Immature natural killer cell (primary cell): Measurements from ENCODE around the gene PSMD12. TPM values are rescaled to one million over a fixed set of nuclear protein-coding genes. Genes with fewer than 3 reads are reported as not detected.

Experiments used
- DNase-seq, 3 donors: peaks; one replicate each; pipeline ENCODE4 v3.0.0; 2022; ENCODE audit warnings: mixed read lengths in 1 of 3
- H3K27ac Mint-ChIP-seq, 6 donors: one replicate each; pipeline ENCODE4 v1.8.0; 2020; ENCODE audit warnings: mixed read lengths in 6 of 6, mild to moderate bottlenecking in 5 of 6, inconsistent platforms in 4 of 6, moderate library complexity in 3 of 6
- H3K27me3 Mint-ChIP-seq, 3 donors: one replicate each; pipeline ENCODE4 v1.8.0; 2020 to 2021; ENCODE audit warnings: low read depth in 3 of 3, mild to moderate bottlenecking in 3 of 3, mixed read lengths in 3 of 3, moderate library complexity in 3 of 3, inconsistent platforms in 1 of 3
- H3K36me3 Mint-ChIP-seq, 3 donors: one replicate each; pipeline ENCODE4 v1.8.0; 2020; ENCODE audit warnings: mixed read lengths in 3 of 3, inconsistent platforms in 2 of 3, mild to moderate bottlenecking in 2 of 3
- H3K4me1 Mint-ChIP-seq, 2 donors: one replicate each; pipeline ENCODE4 v1.8.0; 2020; ENCODE audit warnings: inconsistent platforms in 2 of 2, mild to moderate bottlenecking in 2 of 2, mixed read lengths in 2 of 2, moderate library complexity in 1 of 2
- H3K4me3 Mint-ChIP-seq, 5 donors: one replicate each; pipeline ENCODE4 v1.8.0; 2020; ENCODE audit warnings: mild to moderate bottlenecking in 5 of 5, mixed read lengths in 5 of 5, inconsistent platforms in 3 of 5, moderate library complexity in 3 of 5
- H3K9me3 Mint-ChIP-seq, 6 donors: one replicate each; pipeline ENCODE4 v1.8.0; 2020; ENCODE audit warnings: mild to moderate bottlenecking in 6 of 6, mixed read lengths in 6 of 6, inconsistent platforms in 4 of 6, moderate library complexity in 3 of 6
- polyA plus RNA-seq, 3 donors: library from polyadenylated mRNA; unstranded; fragments of 300-500 nt; fragmentation: Illumina TruSeq; gene quantifications; one replicate each; pipeline ENCODE4 v1.2.3, GENCODE V29; 2021

The PSMD12 gene
- polyA plus RNA-seq, 3 donors from 2014 or later = 24.1 to 43.9 (median 37.3) TPM

DNA sequence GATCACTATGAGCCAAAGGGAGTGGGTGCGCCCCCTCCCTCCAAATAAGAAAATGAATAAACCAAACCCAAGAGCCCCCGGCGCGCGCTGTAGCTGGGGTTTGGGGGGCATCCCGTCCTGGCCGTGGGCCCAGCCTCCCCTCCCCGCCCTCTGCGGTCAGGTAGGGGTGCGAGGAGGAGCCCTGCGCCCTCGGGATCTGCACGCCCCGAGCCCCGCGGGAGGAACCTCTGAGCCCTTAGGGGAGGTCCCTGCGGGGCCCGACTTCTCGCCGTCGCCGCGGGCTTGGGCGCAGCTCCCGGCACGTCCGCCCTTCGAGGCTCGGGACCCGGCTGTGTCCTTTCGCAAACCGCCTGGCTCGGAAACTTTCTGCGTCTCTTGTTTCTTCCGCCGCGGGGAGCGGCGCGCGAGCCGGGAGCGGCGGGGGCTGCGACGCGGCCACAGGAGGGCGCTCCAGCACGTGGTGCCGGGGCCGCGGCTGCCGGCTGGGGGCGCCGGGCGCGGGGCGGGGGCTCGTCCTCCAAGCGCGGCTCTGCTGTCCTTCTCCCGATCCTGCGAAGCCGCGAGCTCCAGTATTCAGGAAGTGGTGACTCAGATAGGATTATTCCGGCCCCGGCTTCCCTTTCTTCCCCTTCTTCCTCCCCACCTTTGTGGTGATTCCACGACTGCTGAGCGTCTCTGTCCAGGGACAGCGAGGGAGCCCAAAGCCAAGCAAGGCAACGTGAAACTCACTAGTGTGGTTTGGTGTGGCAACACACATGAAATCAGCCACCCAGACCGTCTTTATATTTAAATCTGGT, 12.3 kb upstream of the PSMD12 start:
- Mint-ChIP-seq H3K4me3 (peak overlapping the region; percentile 93 to 96 (median 94)), H3K27ac (peak overlapping the region; percentile 86 to 97 (median 94)), H3K9me3 (no peaks in the 10 kb centered on the region), H3K4me1 (peaks cover 58 to 59% of the 10 kb centered on the region in 2 donors), H3K36me3 (peaks cover 3 to 14% (median 8%) of the 10 kb centered on the region in 3 donors), H3K27me3 (peaks cover 9 to 19% (median 13%) of the 10 kb centered on the region in 3 donors)
- peak; percentile 80 to 86 (median 86) for DNase-seq

DNA sequence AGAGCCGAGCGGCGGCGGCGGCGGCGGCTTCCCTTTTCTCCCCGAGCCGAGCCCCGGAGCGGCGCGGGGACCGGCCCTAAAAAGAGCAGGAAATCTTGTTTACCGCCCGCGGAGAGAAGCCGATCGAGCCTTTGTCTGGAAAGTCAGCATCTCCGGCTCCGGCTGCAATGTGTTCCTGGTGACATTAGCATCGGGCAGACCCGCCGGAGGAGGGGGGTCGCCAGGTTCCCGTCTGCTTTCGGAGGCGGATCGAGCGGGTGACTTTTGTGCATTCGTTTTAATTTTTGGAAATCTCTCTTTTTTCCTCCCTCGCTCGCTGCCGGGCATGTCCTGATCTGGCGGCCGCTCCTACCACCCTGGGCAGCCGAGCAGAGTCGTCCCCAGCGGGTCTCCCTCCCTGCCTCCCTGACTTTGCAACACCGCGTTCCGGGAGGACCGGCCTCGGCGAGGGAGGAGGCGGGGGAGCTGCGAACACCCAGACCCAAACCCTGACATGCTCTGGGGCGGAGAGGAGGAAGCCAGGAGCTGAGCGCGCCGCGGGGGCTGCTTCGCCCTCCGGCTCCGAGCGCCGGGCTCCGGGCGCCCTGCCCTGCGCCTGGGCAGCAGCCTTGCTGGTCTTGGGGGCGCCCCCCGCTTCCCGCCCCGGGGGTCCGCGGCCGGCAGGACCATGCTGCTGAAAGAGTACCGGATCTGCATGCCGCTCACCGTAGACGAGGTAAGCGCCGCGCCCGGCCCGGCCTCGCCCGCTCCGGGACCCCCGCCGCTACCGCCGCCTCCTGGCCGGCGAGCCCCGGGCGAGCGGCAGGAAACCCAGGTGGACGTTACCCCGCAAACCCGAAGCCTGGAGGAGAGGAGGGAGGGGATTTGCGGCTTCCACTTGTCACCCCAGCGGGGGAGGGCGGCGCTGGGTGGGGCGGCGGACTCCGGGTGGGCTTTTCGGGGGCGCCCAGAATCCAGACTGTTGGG, 11.4 kb upstream of the PSMD12 start:
- no peaks in the 10 kb centered on the region for H3K9me3 Mint-ChIP-seq
- H3K4me1 Mint-ChIP-seq = peaks cover 52% of the 10 kb centered on the region in 2 donors
- peak; percentile 47 to 60 (median 59) for DNase-seq
- H3K27ac Mint-ChIP-seq = peak overlapping the region; percentile 73 to 89 (median 86)
- peaks cover 9 to 19% (median 13%) of the 10 kb centered on the region in 3 donors for H3K27me3 Mint-ChIP-seq
- H3K4me3 Mint-ChIP-seq = peak overlapping the region; percentile 85 to 96 (median 93)
- H3K36me3 Mint-ChIP-seq = peaks cover 3 to 14% (median 8%) of the 10 kb centered on the region in 3 donors

DNA sequence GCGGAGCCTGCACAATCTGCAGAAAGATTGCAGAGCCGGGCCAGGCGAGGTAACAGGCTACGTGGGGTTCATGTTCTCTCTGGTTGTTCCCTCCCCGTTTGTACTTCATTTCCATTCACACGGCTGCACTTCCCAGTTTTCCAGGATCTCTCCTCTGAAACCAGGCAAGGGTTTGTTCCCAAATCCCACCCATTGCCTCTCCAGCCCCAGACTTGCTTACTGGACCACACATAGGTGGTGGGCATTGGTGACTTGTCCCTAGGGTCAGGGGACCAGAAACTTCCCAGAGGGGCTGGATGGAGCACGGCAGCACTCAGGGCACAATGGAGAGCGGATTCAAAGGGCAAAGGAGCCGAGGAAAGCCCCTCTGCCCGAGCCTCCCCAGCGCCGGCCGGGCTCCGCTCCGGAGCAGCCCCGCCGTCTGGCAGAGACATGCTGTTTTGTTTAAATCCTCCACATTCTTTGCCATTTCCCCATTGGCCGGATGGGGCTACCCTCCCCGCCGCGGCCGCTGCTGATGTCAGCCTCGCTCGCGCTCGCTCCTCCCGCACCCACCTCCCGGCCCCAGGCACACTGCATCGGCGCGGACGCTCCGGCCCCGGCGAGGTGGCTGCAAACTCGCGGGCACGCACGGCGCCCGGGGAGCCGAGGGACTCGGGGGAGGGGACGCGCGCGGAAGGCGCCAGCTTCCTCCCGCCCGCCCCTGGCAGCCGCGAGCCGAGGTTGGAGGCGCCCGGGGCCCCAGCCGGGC, 10.5 kb upstream of the PSMD12 start, which contains the start of gene PITPNC1:
Gene PITPNC1 (plus strand): TSS at position 545 of the 751 bp plus-strand sequence.
- Mint-ChIP-seq H3K4me1 (peaks cover 44 to 45% of the 10 kb centered on the region in 2 donors), H3K9me3 (no peaks in the 10 kb centered on the region), H3K4me3 (peak within 1 kb of the TSS; percentile 86 to 96 (median 93)), H3K27me3 (peaks cover 9 to 14% (median 9%) of the 10 kb centered on the region in 3 donors), H3K36me3 (peaks cover 3 to 9% (median 3%) of the 10 kb centered on the region in 3 donors), H3K27ac (peak within 1 kb of the TSS; percentile 81 to 96 (median 92))
- peak; percentile 92 to 93 (median 92) for DNase-seq

DNA sequence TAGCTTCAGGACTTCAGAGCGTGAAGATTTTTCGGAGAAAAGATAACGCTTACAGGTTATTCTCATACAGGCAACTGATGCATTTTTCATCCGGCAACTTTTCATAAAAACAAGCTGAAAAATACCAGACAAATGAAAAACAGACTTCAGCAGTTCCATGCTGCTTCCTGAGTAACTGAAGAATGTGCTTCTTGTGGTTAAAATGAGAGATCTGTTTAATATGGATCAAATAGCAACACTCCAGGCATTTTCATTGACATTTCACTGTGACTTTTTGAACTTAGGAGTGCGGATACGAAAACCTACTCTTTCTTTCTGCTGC, 10.0 kb upstream of the PSMD12 start:
- H3K9me3 Mint-ChIP-seq = no peaks in the 10 kb centered on the region
- peaks cover 9 to 14% (median 9%) of the 10 kb centered on the region in 3 donors for H3K27me3 Mint-ChIP-seq
- peaks cover 38 to 40% of the 10 kb centered on the region in 2 donors for H3K4me1 Mint-ChIP-seq
- H3K27ac Mint-ChIP-seq = peak overlapping the region; percentile 81 to 96 (median 92)
- no peak for DNase-seq
- peak overlapping the region; percentile 84 to 89 (median 86) for H3K4me3 Mint-ChIP-seq
- peaks cover 0 to 6% (median 3%) of the 10 kb centered on the region in 3 donors for H3K36me3 Mint-ChIP-seq

DNA sequence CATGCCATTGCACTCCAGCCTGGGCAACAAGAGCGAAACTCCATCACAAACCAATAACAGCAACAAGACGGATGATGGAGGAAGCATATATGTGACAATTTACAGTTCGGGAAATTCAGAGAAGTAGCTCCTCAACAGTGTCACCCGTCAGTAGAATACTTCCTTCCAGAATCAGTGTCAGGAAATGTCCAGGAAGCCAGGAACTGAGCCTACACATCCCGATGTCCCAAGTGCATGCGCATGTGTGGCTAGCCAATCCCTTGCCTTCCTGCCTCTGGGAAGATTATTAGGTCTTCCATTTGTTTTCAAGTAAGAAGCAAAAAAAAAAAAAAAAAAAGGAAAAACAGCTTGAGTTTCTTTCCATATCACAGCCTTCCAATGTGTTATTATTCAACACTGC, 9.3 kb upstream of the PSMD12 start:
- peak overlapping the region; percentile 4 to 86 (median 30) for H3K4me3 Mint-ChIP-seq
- DNase-seq = no peak
- peak overlapping the region in 4 of 6 donors; percentile 13 to 92 (median 27) for H3K27ac Mint-ChIP-seq

DNA sequence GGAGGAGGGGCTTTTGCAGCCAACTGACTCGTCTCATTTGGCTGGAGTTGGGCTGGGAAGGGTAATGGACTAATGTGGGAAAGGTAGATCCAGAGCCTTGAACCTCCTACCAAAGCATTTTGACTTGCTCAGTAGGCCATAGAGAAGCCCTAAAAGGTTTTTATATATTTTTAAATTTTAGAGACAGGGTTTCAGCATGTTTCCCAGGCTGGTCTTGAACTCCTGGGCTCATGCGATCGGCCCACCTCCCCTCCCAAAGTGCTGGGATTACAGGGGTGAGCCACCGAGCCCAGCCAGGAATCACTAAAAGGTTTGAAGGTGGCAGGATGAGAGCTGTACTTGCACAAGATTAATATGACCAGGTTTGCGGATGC, 8.7 kb upstream of the PSMD12 start:
- Mint-ChIP-seq H3K4me3 (peak overlapping the region in 3 of 5 donors; percentile 51 to 75 (median 71)), H3K4me1 (peaks cover 31 to 34% of the 10 kb centered on the region in 2 donors), H3K27ac (peak overlapping the region in 5 of 6 donors; percentile 17 to 91 (median 89)), H3K27me3 (peaks cover 9 to 14% (median 9%) of the 10 kb centered on the region in 3 donors), H3K9me3 (no peaks in the 10 kb centered on the region), H3K36me3 (peaks cover 0 to 6% (median 3%) of the 10 kb centered on the region in 3 donors)
- DNase-seq = no peak

More for the DNA sequence above, 9.3 kb upstream of the PSMD12 start:
- Mint-ChIP-seq H3K9me3 (no peaks in the 10 kb centered on the region), H3K36me3 (peaks cover 0 to 6% (median 3%) of the 10 kb centered on the region in 3 donors), H3K27me3 (peaks cover 9 to 14% (median 9%) of the 10 kb centered on the region in 3 donors), H3K4me1 (peaks cover 37 to 40% of the 10 kb centered on the region in 2 donors)

DNA sequence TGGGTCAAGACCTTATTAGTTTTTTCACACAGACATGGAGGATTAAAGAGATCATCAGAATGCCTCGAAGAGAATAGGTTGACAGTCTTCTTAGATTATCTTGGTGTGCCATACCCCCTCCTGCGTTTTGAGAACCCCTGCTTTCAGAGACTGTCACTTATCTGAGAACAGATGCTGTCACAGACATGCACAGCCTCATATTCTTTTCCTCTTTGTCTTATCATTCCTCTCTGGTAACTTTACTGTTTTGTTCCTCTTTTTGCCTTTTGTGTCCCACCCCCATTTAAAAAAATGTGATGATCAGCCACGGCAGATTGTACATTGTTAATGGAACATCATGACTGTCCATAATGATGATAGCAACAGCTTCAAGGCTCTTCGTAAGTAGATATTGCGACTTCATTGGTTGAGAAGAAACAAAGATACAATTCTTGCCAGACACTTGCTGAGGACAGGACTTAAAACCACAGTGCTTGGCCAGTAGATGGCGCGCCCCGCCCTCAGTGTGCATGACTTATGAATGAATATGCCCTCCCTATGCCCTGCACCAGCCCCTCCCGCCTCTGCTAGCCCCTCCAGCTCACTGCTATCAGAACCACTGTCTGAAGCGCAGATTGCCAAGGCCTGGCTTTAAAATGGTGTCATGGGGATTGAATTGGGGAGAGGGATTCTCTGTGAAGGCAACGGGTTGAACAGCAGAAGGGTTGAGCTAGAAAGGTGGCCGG, 8.1 kb upstream of the PSMD12 start:
- no peaks in the 10 kb centered on the region for H3K9me3 Mint-ChIP-seq
- DNase-seq = peak; percentile 80 to 84 (median 82)
- peaks cover 25 to 28% of the 10 kb centered on the region in 2 donors for H3K4me1 Mint-ChIP-seq
- peak overlapping the region; percentile 49 to 75 (median 71) for H3K4me3 Mint-ChIP-seq
- peaks cover 9 to 14% (median 9%) of the 10 kb centered on the region in 3 donors for H3K27me3 Mint-ChIP-seq
- H3K36me3 Mint-ChIP-seq = peaks cover 0 to 6% (median 3%) of the 10 kb centered on the region in 3 donors
- H3K27ac Mint-ChIP-seq = peak overlapping the region; percentile 17 to 91 (median 84)

DNA sequence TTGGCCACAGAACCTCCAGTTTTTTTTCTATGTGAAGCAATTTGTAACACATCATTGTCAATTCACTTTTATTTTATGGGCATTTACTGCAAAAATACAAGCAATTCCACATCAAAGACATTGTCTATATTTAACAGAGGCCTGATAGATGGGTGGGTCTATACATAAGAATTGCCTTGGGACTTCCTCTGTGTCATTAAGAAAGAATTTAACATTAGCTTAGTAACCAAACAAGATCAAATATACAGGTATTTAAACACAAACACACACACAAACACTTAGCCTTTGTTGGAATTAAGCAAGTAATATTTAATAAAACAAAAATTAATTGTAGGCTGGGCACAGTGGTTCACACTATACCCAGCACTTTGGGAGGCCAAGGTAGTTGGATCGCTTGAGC, 6.4 kb upstream of the PSMD12 start:
- H3K36me3 Mint-ChIP-seq = no peaks in the 10 kb centered on the region
- peaks cover 2 to 10% (median 5%) of the 10 kb centered on the region in 3 donors for H3K27me3 Mint-ChIP-seq
- H3K9me3 Mint-ChIP-seq = no peaks in the 10 kb centered on the region
- no peak for DNase-seq
- no peak overlapping the region for H3K4me3 Mint-ChIP-seq
- peaks cover 19 to 21% of the 10 kb centered on the region in 2 donors for H3K4me1 Mint-ChIP-seq
- H3K27ac Mint-ChIP-seq = no peak overlapping the region

DNA sequence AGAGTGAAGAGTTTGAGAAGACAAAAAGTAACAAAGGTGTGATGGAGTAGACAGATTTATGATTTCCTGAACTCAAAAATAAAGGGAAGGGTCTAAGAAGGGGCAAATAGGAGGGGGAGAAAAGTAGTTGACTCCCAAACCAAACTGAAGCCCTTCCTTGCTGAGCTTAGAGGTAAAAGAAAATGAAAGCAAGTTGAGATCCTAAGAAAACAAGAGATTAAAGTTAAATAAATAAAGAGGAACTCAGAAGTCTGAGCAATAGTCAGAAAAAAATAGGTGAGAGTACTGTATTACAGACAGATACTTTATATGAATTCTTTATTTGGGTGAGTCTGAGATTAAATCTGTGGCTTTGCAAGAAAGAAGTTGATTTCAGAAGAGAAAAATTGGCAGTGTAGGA, 3.3 kb upstream of the PSMD12 start:
- no peak for DNase-seq
- Mint-ChIP-seq H3K27me3 (peaks cover 0 to 11% (median 4%) of the 10 kb centered on the region in 3 donors), H3K4me1 (peaks cover 22 to 28% of the 10 kb centered on the region in 2 donors), H3K4me3 (no peak overlapping the region), H3K36me3 (no peaks in the 10 kb centered on the region), H3K27ac (no peak overlapping the region), H3K9me3 (no peaks in the 10 kb centered on the region)

DNA sequence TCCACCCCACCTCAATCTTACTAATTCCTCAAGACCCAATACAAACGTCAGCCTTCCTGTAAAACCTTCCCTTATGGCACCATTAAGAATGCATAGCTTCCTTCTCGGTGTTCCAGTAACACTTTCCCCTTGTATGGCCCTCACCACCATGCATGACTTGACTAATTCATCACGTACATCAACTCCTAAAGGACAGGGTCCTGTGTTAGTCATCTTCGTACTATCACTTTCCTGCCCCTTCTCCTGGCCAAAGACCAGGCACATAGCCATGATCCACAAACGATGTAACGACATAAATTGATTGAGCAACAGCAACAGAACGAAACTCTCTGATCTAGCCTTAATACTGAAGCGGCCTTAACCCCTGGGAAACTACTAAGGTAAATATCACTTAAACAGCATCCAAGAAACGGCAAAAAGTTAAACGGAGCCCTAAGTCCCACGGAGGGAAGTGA, 612 bp downstream of the PSMD12 start:
- Mint-ChIP-seq H3K4me1 (peaks cover 44 to 61% of the 10 kb centered on the region in 2 donors), H3K36me3 (peaks cover 3 to 6% (median 4%) of the 10 kb centered on the region in 3 donors), H3K27ac (peak overlapping the region; percentile 80 to 98 (median 96)), H3K9me3 (no peaks in the 10 kb centered on the region), H3K27me3 (peaks cover 0 to 8% (median 4%) of the 10 kb centered on the region in 3 donors), H3K4me3 (peak overlapping the region; percentile 90 to 96 (median 94))
- DNase-seq = no peak

DNA sequence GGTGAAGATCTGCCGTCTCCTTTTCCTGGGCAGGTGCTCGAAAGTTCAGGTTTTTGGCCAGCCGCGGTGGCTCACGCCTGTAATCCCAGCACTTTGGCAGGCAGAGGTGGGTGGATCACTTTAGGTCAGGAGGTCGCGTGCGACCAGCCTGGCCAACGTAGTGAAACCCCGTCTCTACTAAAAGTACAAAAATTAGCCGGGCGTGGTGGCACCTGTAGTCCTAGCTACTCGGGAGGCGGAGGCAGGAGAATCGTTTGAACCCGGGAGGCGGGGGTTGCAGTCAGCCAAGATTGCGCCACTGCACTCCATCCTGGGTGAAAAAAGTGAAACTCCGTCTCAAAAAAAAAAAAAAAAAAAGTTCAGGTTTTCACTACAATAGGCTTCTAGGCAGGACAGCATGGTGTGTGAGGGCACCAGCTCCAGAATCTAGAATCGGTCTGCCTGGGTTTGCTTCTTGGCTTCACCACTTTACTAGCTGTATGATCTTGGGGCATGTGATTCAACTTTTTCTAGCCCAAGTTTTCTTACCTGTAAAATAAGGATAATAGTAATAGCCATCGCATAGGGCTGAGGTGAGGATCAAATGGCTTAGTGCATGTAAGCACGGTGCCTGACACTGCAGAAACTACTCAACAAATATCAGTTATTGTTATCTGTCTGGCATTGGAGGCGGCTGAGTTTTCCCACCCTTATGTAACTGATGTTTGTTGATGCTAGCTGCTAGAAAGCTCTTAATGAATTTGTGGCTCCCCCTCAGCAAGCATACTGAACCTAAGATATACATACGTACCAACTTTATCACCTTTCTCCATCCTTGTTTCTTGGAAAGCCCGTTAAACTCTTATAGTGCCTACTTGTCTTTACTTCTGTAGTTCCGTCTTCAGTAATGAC, 1.3 kb downstream of the PSMD12 start:
- DNase-seq = no peak
- Mint-ChIP-seq H3K4me3 (peak overlapping the region; percentile 90 to 96 (median 94)), H3K9me3 (no peaks in the 10 kb centered on the region), H3K27me3 (peaks cover 0 to 8% (median 4%) of the 10 kb centered on the region in 3 donors), H3K4me1 (peaks cover 51 to 67% of the 10 kb centered on the region in 2 donors), H3K36me3 (peaks cover 3 to 6% (median 4%) of the 10 kb centered on the region in 3 donors), H3K27ac (peak overlapping the region; percentile 80 to 98 (median 96))
